ENCODE measurements around the gene IMMP2L. TPM values are rescaled to one million over a fixed set of nuclear protein-coding genes. Genes with fewer than 3 reads are reported as not detected.

The IMMP2L gene
- total and polyA plus RNA-seq, 2 of the 8 experiments (the other 6 are each of a cell fraction or from before 2014, with no cell fraction given): 2.3 to 10.1 TPM

GRCh38 chr7:111264111-111264868, 298.0 kb downstream of the IMMP2L start:
- H3K4me3 ChIP-seq (ENCODE audit: extremely low read depth in 1 of 4, insufficient read depth in 2 of 4, low read depth in 3 of 4, low read length in 4 of 4): no peak overlapping the region
- TF ChIP-seq BCL11A (IDR thresholded peaks at IDR 0.05; ENCODE audit: low read depth in 2 of 2, low read length in 2 of 2) (no peak), KDM1A (IDR thresholded peaks at IDR 0.05; ENCODE audit: borderline replicate concordance, low read length) (no peak), SIRT6 (IDR thresholded peaks at IDR 0.05; ENCODE audit: low read length) (no peak), GABPA (IDR thresholded peaks at IDR 0.05; ENCODE audit: borderline replicate concordance, insufficient read depth, low read length) (no peak), TAF1 (IDR thresholded peaks at IDR 0.05; ENCODE audit: low read depth, low read length) (no peak), PHF8 (conservative IDR thresholded peaks at IDR 0.05; ENCODE audit: low read depth, low read length) (no peak), EZH2 (IDR thresholded peaks at IDR 0.05; ENCODE audit: low read depth, low read length, severe bottlenecking) (no peak), NANOG (IDR thresholded peaks at IDR 0.05; ENCODE audit: insufficient read depth, low read depth, low read length, poor library complexity, severe bottlenecking) (no peak), HDAC6 (IDR thresholded peaks at IDR 0.05; ENCODE audit: low read depth, low read length) (no peak), SP4 (IDR thresholded peaks at IDR 0.05; ENCODE audit: low read length) (no peak), MAX (IDR thresholded peaks at IDR 0.05) (no peak), HDAC2 (IDR thresholded peaks at IDR 0.05; ENCODE audit: borderline replicate concordance in 1 of 2, low read depth in 2 of 2, low read length in 2 of 2) (no peak), POLR2A (IDR thresholded peaks at IDR 0.05; ENCODE audit: control extremely low read depth in 1 of 2, low read depth in 2 of 2, low read length in 2 of 2) (no peak)
- FAIRE-seq: no peak

More at GRCh38 chr7:111264111-111264868, 298.0 kb downstream of the IMMP2L start:
- Histone ChIP-seq H2BK5ac (ENCODE audit: low read depth, low read length) (no peak overlapping the region), H3K27ac (ENCODE audit: low read depth, low read length) (no peak overlapping the region), H3K79me2 (ENCODE audit: control insufficient read depth in 1 of 2, insufficient read depth in 2 of 2, low read length in 2 of 2) (no peaks in the 10 kb centered on the region), H4K5ac (ENCODE audit: insufficient read length, low read depth, low read length) (no peak overlapping the region), H2BK120ac (replicated peaks; ENCODE audit: low read depth, low read length) (no peak overlapping the region), H3K36me3 (ENCODE audit: control insufficient read depth in 2 of 4, insufficient read depth in 4 of 4, low read length in 3 of 4) (no peaks in the 10 kb centered on the region), H3K4me1 (replicated peaks in 1 of 4; ENCODE audit: control insufficient read depth in 3 of 4, insufficient read depth in 4 of 4, low read length in 3 of 4) (peaks cover 0 to 5% (median 0%) of the 10 kb centered on the region in 4 experiments; a peak in 2 of 7 replicates), H3K9me3 (ENCODE audit: insufficient read depth in 2 of 2, low read depth in 1 of 2, low read length in 1 of 2) (no peaks in the 10 kb centered on the region), H3K23ac (ENCODE audit: insufficient read length) (no peak overlapping the region), H2BK15ac (ENCODE audit: low read length) (no peak overlapping the region), H3K4ac (replicated peaks; ENCODE audit: insufficient read length, low read depth, low read length) (no peak overlapping the region), H2AFZ (ENCODE audit: low read length) (no peak overlapping the region), H3K4me2 (ENCODE audit: insufficient read depth in 1 of 2, low read depth in 2 of 2, low read length in 2 of 2) (no peak overlapping the region), H3K56ac (replicated peaks; ENCODE audit: insufficient read length, low read depth, low read length) (no peak overlapping the region), H3K27me3 (replicated peaks in 1 of 4; ENCODE audit: control insufficient read depth in 3 of 4, extremely low read depth in 1 of 4, insufficient read depth in 3 of 4, low read length in 3 of 4) (no peaks in the 10 kb centered on the region), H3K79me1 (ENCODE audit: low read depth, low read length) (no peaks in the 10 kb centered on the region), H4K20me1 (replicated peaks in 1 of 2; ENCODE audit: control insufficient read depth in 1 of 2, insufficient read depth in 2 of 2, low read length in 2 of 2) (no peaks in the 10 kb centered on the region), H3K23me2 (ENCODE audit: low read depth, low read length) (no peaks in the 10 kb centered on the region), H3K9ac (replicated peaks in 1 of 4; ENCODE audit: extremely low read depth in 1 of 4, low read depth in 3 of 4, low read length in 3 of 4) (no peak overlapping the region), H4K8ac (ENCODE audit: extremely low read depth, insufficient read depth, low read length) (no peak overlapping the region), H2BK12ac (ENCODE audit: low read depth, low read length) (no peak overlapping the region), H4K91ac (replicated peaks; ENCODE audit: insufficient read length, low read length) (no peak overlapping the region), H2AK5ac (ENCODE audit: low read depth, low read length) (no peak overlapping the region), H2BK20ac (ENCODE audit: low read length) (no peak overlapping the region), H3K14ac (ENCODE audit: insufficient read length) (no peak overlapping the region), H3K18ac (ENCODE audit: extremely low read depth, low read length) (no peak overlapping the region)
- ChIA-PET POLR2A (ENCODE audit: partially characterized antibody) (no interaction called here), CTCF (ENCODE audit: partially characterized antibody) (no interaction called here)
- no peak for DNase-seq (ENCODE audit: low read depth in 1 of 2, low spot score in 2 of 2)
- WGBS, 2 experiments (ENCODE audit: extremely low coverage in 1 of 2, insufficient coverage in 1 of 2, insufficient read length in 1 of 2, insufficient replicate concordance in 2 of 2, low coverage in 1 of 2, low lambda C conversion rate in 2 of 2, missing lambda C conversion rate in 1 of 2): 85% methylated on average over 4 of the region's 4 CpGs; no CpG with 5 or more reads in 1 of the 2 experiments

Data from H1 (cell line).